NCI-H446 treated with DMSO at 0.1 percent for 48 hours (cell line): Measurements from ENCODE around the gene RAD51B.

Experiments used
- DNase-seq: peaks from one replicate; lab custom pipeline; 2025; lab: John Stamatoyannopoulos, UW

The RAD51B gene

GRCh38 chr14:68335312-68335711 lies 515.7 kb downstream of the RAD51B start:
- DNase-seq = no peak

DNA sequence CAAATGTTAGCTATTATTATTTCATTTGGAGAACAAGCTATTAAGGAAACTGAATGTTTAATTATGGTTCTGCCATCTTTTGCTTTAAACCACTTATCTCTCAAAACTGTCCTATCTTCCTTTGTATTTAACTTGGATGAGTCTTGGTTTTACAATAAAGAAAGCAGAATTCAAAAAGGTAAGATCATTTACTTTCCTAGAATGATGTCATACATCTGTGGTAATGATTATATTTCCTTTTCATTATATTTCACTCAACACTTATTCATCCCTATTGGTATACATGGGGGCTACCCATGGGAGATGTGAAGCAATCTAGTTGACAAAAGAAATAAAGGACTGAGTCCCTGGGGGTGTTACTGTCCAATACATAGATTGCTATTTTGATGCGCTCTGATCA lies 516.6 kb downstream of the RAD51B start:
- DNase-seq = no peak

DNA sequence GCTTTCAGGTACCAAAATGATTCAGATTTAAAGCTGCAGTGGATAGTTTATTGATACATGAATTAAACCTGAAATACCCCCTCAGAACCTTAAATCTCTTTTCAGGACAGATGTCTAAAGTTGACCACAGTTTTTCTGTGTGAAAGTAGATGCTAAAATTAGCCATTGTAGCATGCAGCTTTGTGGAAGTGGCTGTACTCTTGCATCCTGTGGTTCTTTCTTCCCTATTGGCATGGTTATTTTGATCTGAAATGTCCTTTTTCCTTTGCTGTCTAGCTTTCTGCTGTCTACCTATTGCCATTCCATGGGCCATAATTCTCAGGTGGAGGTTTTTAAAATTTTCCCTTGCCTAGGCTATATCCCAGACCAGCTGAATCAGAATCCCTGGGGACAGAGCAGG lies 517.7 kb downstream of the RAD51B start:
- no peak for DNase-seq

DNA sequence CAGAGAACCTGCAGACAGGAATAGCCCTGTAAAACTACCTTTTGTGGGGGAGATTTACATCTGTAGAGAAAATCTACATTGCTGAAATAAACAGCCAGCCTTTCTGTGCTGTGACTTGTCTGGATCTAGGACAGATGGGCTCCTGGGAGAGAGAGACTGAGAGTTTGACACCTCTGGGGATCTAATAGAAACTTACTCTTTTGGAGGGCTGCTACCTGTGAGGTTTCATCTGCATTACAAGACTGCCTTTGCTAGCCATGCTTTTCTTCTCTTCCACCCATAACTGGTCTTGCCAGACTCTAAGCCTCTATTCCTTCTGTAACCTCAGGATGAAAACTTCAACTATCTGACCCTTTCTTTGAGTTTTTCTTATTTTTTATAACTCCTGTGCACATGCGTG lies 520.7 kb downstream of the RAD51B start:
- no peak for DNase-seq

DNA sequence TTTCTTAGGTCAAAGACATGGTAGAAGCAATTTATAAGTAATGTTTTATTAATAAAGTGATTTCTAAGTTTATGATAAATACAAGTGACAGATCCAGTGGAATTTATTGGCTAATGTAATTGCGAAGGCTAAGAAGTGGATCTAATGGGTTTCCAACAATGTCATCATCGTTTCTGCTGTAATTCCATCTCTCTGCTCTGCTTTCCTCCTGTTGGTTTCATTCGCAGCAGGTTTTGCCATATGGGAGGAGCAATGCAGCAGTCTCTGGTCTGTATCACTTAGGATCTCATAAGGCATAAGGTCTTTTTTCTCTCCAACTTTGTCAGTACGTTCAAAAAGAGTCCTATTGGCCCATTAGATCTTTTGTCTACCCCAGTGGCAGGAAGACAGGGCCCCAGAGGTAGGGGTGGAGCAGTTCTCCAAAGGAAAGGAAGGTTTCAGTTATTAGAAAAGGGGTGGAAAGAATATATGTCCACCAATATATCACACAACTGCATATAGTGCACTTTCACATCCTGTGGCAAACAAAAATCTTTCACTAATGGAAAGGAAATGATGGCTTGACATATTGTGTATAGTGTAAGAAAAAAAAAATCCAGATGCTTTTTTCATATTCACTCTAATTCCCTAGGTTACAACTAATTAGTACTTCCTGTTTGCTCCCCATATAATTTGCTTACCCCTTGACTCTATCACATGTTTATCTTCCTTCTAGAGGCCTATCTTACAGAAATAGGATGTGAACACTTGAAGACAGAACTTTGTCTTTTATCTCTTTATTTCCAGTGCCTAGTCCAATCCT lies 522.0 kb downstream of the RAD51B start:
- no peak for DNase-seq

GRCh38 chr14:68342216-68342763 lies 522.7 kb downstream of the RAD51B start:
- DNase-seq = no peak

DNA sequence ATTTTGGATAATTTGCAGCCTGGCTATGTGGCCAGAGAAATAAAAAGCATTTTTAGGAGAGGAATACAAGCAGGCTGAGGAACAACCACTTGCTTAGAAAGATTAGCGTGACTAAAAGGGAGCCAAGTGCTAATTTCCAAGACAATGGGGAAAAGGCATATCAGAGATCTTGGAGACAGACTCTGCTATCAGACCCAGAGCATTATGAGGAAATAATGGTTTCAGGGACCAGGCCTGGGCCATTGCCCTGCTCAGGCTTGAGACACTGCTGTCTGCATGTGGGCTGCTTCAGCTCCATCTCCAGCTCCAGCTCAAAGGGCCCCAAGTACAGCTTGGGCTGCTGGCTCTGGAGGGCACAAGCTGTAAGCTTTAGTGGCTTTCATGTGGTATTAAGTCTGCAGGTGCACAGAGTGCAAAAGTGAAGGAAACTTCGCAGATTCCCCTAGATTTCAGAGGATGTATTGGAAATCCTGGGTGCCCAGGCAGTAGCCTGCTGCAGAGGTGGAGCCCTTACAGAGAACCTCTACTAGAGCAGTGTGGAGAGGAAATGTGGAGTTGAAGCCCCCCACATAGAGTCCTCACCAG lies 524.0 kb downstream of the RAD51B start:
- no peak for DNase-seq

DNA sequence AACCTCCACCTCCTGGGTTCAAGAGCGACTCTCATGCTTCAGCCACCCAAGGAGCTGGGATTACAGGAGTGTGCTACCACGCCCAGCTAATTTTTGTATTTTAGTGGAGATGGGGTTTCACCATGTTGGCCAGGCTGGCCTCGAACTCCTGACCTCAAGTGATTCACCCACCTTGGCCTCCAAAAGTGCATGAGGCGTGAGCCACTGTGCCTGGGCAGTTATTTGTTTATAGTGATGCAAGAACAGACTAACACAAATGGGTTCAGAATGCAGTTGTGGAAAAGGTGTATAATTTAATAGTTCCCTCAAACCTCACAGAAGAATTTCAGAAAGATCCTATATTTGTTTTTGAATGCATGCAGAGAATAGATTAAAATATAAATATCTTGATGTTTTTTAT lies 526.2 kb downstream of the RAD51B start:
- DNase-seq = no peak

DNA sequence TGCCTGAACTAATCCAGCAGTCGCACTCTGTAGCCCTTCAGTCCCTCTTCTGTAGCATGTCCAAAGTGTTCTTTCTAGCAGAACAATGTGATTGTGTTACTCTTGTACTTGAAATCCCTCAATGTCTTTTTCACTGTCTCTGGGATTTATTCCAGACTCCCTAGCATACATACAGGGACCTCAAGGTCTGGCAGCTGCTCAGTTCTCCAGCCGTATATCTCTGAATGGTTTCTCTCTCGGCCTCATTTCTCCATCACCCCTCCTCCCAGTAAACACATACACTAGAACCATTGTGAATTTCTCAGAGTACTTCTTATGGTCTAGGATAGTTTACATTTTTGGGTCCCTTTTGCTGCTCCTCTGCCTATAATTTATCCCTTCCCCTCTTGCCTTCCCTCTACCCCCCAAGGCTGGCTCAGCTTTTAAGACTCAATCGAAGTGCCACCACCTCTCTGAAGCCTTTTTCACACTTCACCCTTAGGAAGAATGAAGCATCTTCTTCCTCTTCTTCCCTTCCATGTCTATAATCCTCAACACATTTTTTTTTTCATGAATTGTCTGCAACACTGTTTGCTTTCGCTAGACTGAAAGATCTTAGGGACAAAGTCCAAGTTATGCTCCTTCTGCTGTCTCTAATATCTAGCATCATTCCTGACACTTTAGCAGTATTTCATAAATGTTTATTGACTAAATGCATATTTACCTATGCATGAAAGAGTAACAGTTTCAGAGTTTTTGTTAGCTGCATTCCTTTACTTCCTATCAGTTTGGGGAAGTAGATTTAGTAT lies 527.2 kb downstream of the RAD51B start:
- DNase-seq = no peak

GRCh38 chr14:68349900-68350629 lies 530.5 kb downstream of the RAD51B start:
- DNase-seq = no peak

- no peak for DNase-seq
Measured at GRCh38 chr14:68355415-68355814, 535.8 kb downstream of the RAD51B start.

GRCh38 chr14:68357777-68358176 lies 538.2 kb downstream of the RAD51B start:
- DNase-seq = no peak

DNA sequence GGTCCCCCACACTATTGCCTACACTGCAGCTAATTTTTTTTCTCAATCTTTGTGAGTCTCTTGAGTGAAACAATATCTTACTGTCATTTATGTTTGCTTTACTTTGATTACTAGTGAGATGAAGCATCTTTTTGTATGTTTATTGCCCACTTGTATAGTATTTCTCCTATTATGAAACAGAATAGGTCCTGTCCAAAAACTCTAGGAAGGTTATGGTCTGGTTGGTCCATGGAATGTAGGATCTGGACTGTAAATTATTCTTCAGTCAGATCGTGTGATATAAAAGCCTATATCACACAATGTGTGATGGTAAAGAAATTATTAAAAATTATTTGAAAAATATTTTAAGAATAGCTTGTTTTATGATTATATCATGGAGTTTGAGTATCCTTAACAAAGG lies 538.9 kb downstream of the RAD51B start:
- DNase-seq = no peak

DNA sequence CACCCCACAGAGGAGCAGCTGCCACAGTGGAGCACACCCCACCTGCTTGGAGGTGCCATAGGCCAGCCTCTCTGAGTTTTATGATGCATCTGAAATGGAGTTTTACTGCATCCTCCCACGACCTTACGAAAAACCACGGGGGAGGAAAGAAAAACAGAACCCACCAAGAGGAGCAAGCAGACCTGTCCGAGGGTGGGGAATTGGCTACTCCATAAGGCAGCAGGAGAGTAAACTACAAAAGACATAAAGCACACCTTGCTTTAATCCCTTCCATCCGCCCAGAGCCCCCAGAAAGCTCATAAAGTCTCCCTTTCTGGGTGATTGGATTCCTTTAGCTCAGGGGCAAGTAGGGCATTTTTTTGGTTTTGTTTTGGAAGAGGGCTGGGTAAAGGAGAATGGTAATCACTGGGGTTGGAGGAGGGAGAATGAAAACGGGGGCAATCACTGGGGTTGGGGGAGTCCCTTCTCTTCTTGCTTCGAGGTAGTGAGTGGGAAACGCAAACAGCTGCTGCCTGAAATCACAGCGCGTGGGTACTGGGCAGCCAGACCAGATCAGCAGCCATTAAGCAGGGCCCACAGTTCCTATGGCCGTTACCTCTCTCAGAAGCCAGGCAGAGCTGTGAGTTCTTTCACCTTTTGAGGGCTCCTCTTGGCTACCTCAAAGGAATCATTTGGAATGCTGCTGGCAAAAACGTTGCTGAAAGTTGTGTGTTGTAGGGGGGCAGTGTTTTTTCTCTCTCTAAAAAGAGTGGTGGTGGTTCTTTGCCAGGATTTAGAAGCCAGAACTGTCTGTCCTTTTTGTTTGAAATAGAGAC lies 539.6 kb downstream of the RAD51B start:
- no peak for DNase-seq

GRCh38 chr14:68359837-68360552 lies 540.4 kb downstream of the RAD51B start:
- no peak for DNase-seq

DNA sequence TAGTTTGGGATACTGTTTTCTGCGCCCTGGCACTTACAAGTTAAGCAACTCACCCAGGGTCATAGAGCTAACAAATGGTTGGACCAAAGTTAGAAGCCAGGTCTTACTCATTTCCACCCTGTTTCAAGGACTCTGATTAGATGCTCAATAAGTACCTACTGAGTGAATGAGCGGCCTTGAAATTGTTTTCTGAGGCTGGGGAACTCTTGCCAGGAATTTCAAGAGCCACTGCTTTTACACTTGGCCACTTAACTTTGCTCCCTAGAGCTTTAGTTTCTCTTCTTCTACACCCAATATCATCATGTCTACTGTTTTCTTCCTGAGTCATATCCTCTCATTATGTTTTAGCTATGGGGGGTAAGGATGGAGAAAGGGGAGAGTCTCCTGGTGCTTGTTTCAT lies 541.7 kb downstream of the RAD51B start:
- no peak for DNase-seq

DNA sequence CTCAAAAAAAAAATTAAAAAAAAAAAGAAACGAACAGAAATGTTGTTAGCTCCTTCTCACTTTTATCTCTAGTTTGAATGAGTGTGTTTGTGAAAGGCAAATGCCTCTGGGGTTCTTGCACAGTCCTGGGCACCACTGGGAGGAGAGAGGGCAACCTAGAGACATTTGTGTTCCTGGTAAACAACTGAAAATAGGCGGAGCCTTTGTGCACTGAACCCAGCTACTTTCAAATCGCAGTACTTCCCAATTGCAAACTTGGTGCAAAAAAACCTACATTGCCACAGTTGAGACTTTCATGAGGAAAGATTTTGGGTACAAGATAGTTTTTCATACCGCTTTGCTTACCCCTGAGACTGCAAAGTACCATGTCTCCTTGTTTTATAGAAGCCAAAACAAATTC lies 543.3 kb downstream of the RAD51B start:
- no peak for DNase-seq

GRCh38 chr14:68363466-68363842 lies 543.9 kb downstream of the RAD51B start:
- DNase-seq = no peak

DNA sequence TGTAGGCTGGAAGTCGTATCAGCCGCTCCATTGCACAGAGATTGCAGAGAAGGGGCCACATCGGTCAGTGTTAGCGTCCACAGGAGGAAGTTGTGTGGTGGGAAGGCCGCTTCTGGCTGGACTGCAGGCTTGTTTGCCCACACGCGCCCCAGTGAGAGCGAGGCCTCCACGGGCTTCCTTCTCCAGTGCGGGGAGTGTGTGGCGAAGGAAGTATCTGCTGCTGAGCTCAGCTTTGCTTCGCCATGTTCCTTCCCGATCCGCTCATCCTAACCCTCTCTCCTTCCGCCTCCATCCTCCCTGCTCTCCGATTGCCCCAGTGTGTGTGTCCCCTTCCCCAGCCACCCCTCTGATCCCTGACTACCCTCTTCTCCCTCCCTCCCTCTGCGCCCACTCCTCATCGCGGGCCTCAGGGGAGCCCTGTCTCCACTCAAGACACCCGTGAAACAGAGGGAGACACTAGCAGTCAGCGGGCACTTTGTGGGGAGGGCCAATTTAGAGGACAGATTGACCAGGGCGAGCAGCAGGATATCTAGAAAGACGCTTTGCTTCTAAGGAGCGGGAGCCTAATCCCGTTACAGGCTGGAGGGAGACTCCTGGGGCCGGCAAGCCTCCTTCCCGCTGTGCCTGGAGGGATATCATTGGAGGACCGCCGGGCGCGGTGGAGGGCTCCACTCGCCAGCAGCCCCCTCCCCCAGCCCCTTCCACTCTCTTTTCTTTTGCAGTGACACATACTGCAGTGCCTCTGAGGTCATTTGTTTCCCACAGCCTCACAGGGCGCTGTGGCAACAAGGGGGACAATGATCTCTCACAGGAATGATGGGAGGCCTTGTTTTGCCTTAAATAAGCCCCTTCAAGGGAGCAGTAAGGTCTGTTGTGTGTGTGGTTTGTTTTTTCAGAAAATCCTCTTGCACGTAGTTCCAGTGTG lies 544.5 kb downstream of the RAD51B start:
- no peak for DNase-seq

GRCh38 chr14:68364792-68365192 lies 545.2 kb downstream of the RAD51B start:
- DNase-seq = no peak
